ENCODE measurements around the gene RANBP9.

DNA sequence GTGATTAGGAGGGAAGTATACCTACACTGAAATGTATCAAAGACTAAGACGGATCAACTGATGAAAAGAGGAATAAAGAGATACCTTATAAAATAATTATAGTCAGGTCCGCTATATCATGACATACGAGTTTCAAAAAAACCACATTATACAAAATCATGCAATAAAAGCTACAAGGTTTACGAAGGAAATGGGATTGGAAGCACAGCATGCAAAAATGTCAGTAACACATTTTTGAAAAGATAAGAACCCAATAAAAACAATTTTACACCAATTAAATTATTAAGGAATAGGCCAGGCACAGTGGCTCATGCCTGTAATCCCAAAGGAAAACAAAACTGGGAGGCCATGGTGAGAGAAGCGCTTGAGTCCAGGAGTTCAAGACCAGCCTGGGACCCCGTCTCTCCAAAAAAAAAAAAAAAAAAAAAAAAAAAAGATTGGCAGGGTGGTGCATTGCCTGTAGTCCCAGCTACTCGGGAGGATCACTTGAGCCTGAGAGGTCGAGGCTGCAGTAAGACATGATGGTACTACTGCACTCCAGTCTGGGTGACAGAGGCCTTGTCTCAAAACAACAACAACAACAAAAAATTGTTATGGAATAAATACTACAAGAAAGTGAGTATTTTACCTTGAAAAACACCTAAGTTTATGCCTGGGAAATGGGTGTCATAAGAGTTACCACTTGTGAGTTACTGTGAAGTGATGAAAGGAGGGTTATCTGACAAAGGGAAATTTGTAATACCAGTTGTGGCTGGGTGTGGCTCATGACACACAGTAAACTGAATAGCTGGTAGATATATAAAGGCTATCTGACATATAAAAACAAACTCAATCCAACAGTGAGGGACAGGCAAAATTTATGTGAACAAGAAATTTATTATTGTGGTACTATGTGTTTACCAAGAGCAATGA, 45.2 kb downstream of the RANBP9 start:
- TF ChIP-seq EZH2 (IDR thresholded peaks at IDR 0.05; ENCODE audit: borderline replicate concordance) (no peak), EZH2phosphoT487 (IDR thresholded peaks at IDR 0.05; ENCODE audit: low read depth, severe bottlenecking, unreplicated experiment) (no peak)
- TF ChIP-seq, protein P1, sequence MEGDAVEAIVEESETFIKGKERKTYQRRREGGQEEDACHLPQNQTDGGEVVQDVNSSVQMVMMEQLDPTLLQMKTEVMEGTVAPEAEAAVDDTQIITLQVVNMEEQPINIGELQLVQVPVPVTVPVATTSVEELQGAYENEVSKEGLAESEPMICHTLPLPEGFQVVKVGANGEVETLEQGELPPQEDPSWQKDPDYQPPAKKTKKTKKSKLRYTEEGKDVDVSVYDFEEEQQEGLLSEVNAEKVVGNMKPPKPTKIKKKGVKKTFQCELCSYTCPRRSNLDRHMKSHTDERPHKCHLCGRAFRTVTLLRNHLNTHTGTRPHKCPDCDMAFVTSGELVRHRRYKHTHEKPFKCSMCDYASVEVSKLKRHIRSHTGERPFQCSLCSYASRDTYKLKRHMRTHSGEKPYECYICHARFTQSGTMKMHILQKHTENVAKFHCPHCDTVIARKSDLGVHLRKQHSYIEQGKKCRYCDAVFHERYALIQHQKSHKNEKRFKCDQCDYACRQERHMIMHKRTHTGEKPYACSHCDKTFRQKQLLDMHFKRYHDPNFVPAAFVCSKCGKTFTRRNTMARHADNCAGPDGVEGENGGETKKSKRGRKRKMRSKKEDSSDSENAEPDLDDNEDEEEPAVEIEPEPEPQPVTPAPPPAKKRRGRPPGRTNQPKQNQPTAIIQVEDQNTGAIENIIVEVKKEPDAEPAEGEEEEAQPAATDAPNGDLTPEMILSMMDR (IDR thresholded peaks at IDR 0.05; ENCODE audit: poor library complexity): no peak

All from hepatocyte (in vitro differentiated cells).